CD4-positive, alpha-beta T cell (primary cell): ENCODE data around the gene UROS. TPM values are rescaled to one million over a fixed set of nuclear protein-coding genes. Genes with fewer than 3 reads are reported as not detected.

ENCODE experiments used
- ATAC-seq: fragments of 200-7000 bp; cut with Tn5 transposase; one replicate; pipeline ENCODE4 v1.10.0; 2022; ENCODE audit warnings: mild to moderate bottlenecking; ENCODE audit not compliant: poor library complexity
- CTCF ChIA-PET: fragments of 350-600 bp; sonication (Branson Sonifier 250); formaldehyde crosslinking; loops from one replicate; lab custom pipeline; 2021; ENCODE audit warnings: antibody characterized with exemption, inconsistent platforms; lab: Charles Lee
- POLR2A ChIA-PET: fragments of 350-600 bp; sonication (Branson Sonifier 250); formaldehyde crosslinking; loops from one replicate; lab custom pipeline; 2021; ENCODE audit warnings: antibody characterized with exemption, inconsistent platforms; lab: Charles Lee
- DNase-seq, 14 experiments: peaks; one replicate each; pipeline ENCODE4 v3.0.0-alpha.2; 2013 to 2020; ENCODE audit warnings: mixed read lengths in 2 of 14
- H3K27ac ChIP-seq, 2 donors: one replicate each; pipeline versions ENCODE4 v1.5.1 to v1.7.0; 2013; ENCODE audit warnings: low read length in 2 of 2, low read depth in 1 of 2, mild to moderate bottlenecking in 1 of 2
- H3K27me3 ChIP-seq, 2 experiments: 1 replicate in 1 of 2; 2 replicates in 1 of 2; pipeline versions ENCODE4 v1.6.1 to v1.7.0; 2013; ENCODE audit warnings: low read length in 2 of 2, control low read depth in 1 of 2, mild to moderate bottlenecking in 1 of 2, moderate library complexity in 1 of 2; ENCODE audit not compliant: insufficient read depth in 2 of 2, control insufficient read depth in 1 of 2
- H3K36me3 ChIP-seq: one replicate; pipeline ENCODE4 v1.6.1; 2013; ENCODE audit warnings: low read length, control low read depth; ENCODE audit not compliant: insufficient read depth
- H3K4me1 ChIP-seq: one replicate; pipeline ENCODE4 v1.6.1; 2013; ENCODE audit warnings: low read length, control low read depth; ENCODE audit not compliant: insufficient read depth
- H3K4me3 ChIP-seq: one replicate; pipeline ENCODE4 v1.5.1; 2013; ENCODE audit warnings: mild to moderate bottlenecking, low read length, moderate library complexity
- H3K9me3 ChIP-seq, 2 experiments: 1 replicate in 1 of 2; 2 replicates in 1 of 2; pipeline versions ENCODE4 v1.6.1 to v1.7.0; 2013; ENCODE audit warnings: low read length in 2 of 2, mild to moderate bottlenecking in 2 of 2, control low read depth in 1 of 2, moderate library complexity in 1 of 2; ENCODE audit not compliant: control insufficient read depth in 1 of 2, insufficient read depth in 1 of 2
- H3K27ac Mint-ChIP-seq: one replicate; pipeline ENCODE4 v1.8.0; 2020; ENCODE audit warnings: mixed read lengths
- H3K27me3 Mint-ChIP-seq: one replicate; pipeline ENCODE4 v1.8.0; 2021; ENCODE audit warnings: mixed read lengths
- H3K36me3 Mint-ChIP-seq: one replicate; pipeline ENCODE4 v1.8.0; 2021; ENCODE audit warnings: low read depth, mixed read lengths
- H3K4me1 Mint-ChIP-seq: one replicate; pipeline ENCODE4 v1.8.0; 2021; ENCODE audit warnings: low read depth, mixed read lengths
- H3K4me3 Mint-ChIP-seq: one replicate; pipeline ENCODE4 v1.8.0; 2020; ENCODE audit warnings: mild to moderate bottlenecking, mixed read lengths
- H3K9me3 Mint-ChIP-seq: one replicate; pipeline ENCODE4 v1.8.0; 2020; ENCODE audit warnings: mixed read lengths
- CTCF ChIP-seq: fragments of 200-600 bp; IDR thresholded peaks from one replicate; pipeline ENCODE4 v1.8.0; 2022; ENCODE audit warnings: antibody characterized with exemption, mild to moderate bottlenecking
- intact Hi-C, 2 experiments: fragments of 100-400 bp; cut with DNase I in 1 of 2; cut with micrococcal nuclease in 1 of 2; formaldehyde crosslinking; loops; one replicate each; pipeline versions ENCODE4 v1.15.1 to v1.9.0; 2023 to 2025; cut with DNase I, micrococcal nuclease
- total RNA-seq, 174 experiments: library from RNA in 2 of 174; stranded (reverse) in 2 of 174; gene quantifications; one replicate each; pipeline ENCODE4 v1.2.3 and lab custom pipeline; 2021 to 2026

Gene UROS
- total RNA-seq, 2 experiments from 2014 or later = 18.2 to 18.6 TPM

DNA sequence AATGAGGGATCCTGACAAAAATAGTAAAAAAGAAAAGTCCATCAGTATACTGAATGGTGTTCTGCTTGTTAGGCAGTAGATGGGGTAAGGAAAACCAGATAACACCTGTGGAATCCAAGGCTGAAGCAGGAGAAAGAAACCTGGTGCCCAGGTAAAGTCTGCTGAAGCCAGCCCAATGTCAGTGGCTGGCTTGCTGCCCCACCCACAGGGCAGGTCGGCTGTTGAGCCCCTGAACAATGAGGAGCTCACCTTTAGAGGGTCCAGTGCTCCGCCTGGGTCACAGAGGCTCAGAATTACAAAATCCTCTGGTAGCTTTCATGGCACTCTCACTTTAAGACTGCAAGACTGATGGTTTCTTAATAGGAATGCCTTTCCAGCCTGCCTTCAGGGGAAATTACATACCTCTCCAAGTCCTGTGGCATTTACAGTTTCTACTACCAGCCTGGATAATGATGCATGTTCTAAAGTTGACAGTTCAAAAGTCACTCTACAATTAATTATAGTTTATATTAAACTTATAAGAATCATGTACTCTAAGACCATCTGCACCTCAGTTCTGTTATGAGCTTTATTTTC lies 34.2 kb upstream of the UROS start:
- no peak for ATAC-seq
- no peak overlapping the region for H3K4me3 Mint-ChIP-seq

GRCh38 chr10:125852487-125852886 lies 29.4 kb upstream of the UROS start:
- H3K27ac ChIP-seq = no peak overlapping the region
- H3K9me3 ChIP-seq = no peaks in the 10 kb centered on the region
- Mint-ChIP-seq H3K9me3 (no peaks in the 10 kb centered on the region), H3K27me3 (no peaks in the 10 kb centered on the region), H3K4me1 (no peaks in the 10 kb centered on the region), H3K36me3 (peaks cover 44% of the 10 kb centered on the region), H3K27ac (no peak overlapping the region), H3K4me3 (no peak overlapping the region)
- no peak for TF ChIP-seq CTCF
- H3K4me3 ChIP-seq = no peak overlapping the region
- no peaks in the 10 kb centered on the region for H3K4me1 ChIP-seq
- CTCF ChIA-PET = no interaction called here
- intact Hi-C loops = no loop called here
- H3K36me3 ChIP-seq = peaks cover 22% of the 10 kb centered on the region
- no peaks in the 10 kb centered on the region for H3K27me3 ChIP-seq
- DNase-seq (no peak), ATAC-seq (no peak)
- POLR2A ChIA-PET = no interaction called here

More for the DNA sequence above, 34.2 kb upstream of the UROS start:
- no peak overlapping the region for H3K27ac Mint-ChIP-seq
- intact Hi-C loops = no loop called here
- H3K27me3 Mint-ChIP-seq = no peaks in the 10 kb centered on the region
- no peaks in the 10 kb centered on the region for H3K4me1 ChIP-seq
- no peak for TF ChIP-seq CTCF
- peaks cover 18% of the 10 kb centered on the region for H3K36me3 Mint-ChIP-seq
- no peaks in the 10 kb centered on the region for H3K27me3 ChIP-seq
- H3K4me1 Mint-ChIP-seq = no peaks in the 10 kb centered on the region
- no peak overlapping the region for H3K4me3 ChIP-seq
- H3K36me3 ChIP-seq = peaks cover 12% of the 10 kb centered on the region
- no peak overlapping the region for H3K27ac ChIP-seq
- ChIA-PET POLR2A (no interaction called here), CTCF (no interaction called here)
- no peak for DNase-seq
- no peaks in the 10 kb centered on the region for H3K9me3 ChIP-seq
- H3K9me3 Mint-ChIP-seq = no peaks in the 10 kb centered on the region

GRCh38 chr10:125850766-125851731 lies 28.0 kb upstream of the UROS start:
- no peaks in the 10 kb centered on the region for H3K27me3 ChIP-seq
- CTCF ChIA-PET = interaction anchor here (0.7 kb wide), 1 partner anchor 8 kb away, joined by 4 read pairs; no protein-coding TSS in a partner anchor

More at GRCh38 chr10:125850766-125851731, 28.0 kb upstream of the UROS start:
- TF ChIP-seq CTCF = no peak
- Histone ChIP-seq H3K27ac (no peak overlapping the region), H3K9me3 (no peaks in the 10 kb centered on the region), H3K4me3 (no peak overlapping the region), H3K4me1 (no peaks in the 10 kb centered on the region), H3K36me3 (peaks cover 22% of the 10 kb centered on the region)
- peaks cover 52% of the 10 kb centered on the region for H3K36me3 Mint-ChIP-seq
- H3K9me3 Mint-ChIP-seq = no peaks in the 10 kb centered on the region
- no peak for DNase-seq
- POLR2A ChIA-PET = no interaction called here
- no peak overlapping the region for H3K4me3 Mint-ChIP-seq
- no peak for ATAC-seq
- H3K4me1 Mint-ChIP-seq = no peaks in the 10 kb centered on the region
- H3K27ac Mint-ChIP-seq = no peak overlapping the region
- H3K27me3 Mint-ChIP-seq = no peaks in the 10 kb centered on the region
- intact Hi-C loops = no loop called here
